NCI-H2227 (cell line): ENCODE measurements around the gene JPH4.

ENCODE experiments used
- DNase-seq: peaks from one replicate; lab custom pipeline; 2025; ENCODE audit not compliant: unreplicated experiment; lab: John Stamatoyannopoulos, UW

JPH4 gene

DNA sequence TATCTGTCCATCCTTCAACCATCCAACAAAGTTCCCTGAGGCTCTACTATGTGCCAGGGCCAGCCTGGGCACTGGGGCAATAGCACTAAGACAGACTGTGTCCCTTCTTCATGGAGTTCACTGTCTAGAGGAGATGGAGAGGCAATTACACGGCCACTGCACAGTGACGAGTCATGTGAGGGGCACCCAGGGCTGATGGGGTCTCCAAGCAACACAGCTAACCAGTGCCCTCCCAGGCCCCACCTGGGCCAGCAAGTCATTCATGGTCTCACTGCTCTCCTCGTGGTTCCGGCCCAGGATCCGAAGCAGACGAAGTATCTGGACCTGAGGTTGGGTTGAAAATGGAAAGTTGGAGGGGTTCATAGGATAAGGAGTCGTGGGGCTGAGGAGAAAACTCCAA is 13.7 kb downstream of the JPH4 start:
- no peak for DNase-seq

DNA sequence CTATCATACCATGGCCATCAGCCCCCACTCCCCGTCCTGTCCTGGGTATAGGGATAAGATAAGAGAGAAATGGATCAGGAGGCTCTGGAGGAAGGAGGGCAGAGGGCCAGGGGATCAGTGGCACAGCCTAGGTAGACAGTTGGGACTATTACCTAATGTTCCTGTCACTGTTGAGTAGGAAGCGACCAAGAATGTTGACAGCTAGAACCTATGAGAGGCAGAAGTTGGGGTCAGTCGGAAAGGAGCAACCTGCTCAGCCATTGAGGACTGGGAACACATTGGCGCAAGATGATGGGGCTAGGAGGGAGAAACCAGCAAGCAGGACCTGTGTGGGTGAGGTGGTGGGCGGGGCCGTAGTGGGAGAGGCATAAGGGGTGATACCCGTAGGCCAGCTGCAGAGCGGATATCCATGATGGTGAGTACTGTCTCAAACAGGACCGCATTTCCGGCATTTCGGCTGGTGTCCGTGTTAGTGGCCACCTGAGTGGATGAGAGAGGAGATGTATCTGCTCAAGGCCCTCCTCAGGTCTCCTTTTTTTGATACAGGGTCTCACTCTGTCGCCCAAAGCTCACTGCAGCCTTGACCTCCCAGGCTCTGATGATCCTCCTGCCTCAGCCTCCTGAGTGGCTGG is 14.3 kb downstream of the JPH4 start:
- no peak for DNase-seq

DNA sequence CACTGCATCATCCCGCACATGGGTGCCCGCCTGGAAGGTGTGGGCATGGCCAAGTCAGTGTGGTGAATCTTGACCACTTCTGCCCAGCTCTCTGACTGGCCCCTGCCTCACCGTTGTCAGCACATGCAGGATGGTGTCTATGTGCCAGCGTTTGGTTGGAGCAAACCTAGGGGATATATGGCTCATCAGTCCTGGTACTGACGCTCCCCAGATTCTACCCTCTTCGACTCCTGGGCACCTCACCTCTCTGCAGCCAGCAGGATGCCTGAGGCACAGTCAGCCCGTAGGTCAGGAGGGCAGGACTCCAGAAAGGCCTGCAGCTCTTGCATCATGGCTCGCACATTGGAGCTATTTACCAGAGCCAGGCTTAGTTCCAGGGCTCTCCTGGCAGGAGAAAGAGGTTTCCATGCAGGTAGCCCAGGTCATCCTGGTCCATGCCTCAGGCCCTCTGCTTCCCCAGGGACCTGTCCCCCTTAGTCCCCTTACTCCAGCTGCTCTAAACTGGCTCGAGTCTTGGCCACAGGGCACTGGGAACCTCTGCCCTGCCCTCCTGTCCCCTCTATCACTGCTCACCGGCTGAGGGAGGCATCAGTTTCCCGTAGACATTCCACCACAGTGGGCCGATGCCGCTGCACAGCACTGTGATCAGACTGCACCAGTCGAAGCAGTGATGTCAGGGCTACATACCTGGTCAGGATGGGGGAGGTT is 15.0 kb downstream of the JPH4 start:
- DNase-seq: no peak

DNA sequence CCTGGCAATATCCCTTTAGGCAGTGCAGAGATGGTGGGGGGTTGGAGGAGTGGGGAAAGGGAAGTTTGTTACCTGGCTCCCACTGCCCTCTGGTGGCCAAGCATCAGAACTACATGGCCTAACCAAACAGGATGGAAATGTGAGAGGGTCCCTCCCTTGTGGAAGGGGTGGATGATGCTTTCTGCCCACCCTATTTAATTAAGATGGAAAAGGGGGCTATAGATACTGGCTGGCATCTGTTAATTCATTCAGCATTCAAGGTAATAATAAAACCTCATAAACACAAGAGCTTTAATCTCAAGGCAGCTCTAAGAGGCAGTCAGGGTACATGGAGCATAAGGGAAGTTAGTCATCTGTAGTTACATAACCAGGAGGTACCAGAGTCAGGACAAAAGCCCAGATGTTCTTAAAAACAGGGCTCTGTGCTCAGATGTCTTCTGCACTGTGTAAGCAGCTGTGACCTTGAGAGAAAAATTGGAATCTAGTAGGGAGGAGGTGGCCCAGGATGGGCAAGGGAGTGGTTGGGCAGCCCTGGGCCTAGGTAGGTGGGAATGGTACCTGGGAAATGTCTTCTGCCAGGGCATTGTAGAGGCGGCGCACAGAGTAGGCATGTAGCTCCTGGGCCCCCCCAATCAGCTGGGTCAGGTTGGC is 15.6 kb downstream of the JPH4 start:
- peak; percentile 79 for DNase-seq

DNA sequence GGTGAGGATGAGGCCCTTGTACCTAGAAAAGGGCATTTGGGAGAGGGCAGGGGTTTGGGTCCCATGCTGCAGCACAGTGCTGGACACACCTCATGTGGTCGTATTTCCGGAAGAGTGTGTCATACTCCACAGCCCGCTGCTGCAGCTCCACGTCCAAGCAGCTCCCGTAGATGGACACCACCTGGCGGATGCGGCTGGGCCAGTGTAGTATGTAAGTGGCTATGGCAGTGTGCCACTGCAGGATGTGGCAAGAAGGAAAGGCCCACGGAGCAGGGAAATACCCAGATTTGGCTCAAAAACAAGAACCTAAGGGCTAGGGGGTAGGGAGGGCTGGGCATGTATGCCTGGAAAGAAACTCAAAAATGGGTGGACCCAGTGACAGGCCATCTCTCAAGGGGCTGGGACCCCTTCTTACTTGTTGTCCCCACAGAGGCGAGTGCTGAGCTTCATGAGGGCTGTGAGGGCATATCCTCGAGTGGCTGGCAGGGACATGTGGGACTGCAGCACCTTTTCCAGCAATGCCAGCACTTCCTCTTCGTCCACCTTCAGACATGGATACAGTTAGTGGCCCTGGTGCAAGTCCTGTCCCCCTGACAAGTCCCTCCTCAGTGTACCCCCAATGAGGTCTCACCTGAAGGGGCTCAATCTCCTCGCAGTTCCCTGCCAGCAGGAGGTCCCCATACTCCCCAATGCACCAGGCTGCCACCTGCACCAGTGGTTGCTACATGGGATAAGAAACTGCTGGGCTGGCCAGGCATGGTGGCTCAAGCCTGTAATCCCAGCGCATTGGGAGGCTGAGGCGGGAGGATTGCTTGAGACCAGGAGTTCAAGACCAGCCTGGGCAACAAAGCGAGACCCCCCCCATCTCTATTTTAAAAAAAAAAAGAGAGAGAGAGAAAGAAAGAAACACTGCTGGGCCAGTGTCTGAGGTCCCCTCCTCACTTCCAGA is 16.4 kb downstream of the JPH4 start:
- DNase-seq: no peak

DNA sequence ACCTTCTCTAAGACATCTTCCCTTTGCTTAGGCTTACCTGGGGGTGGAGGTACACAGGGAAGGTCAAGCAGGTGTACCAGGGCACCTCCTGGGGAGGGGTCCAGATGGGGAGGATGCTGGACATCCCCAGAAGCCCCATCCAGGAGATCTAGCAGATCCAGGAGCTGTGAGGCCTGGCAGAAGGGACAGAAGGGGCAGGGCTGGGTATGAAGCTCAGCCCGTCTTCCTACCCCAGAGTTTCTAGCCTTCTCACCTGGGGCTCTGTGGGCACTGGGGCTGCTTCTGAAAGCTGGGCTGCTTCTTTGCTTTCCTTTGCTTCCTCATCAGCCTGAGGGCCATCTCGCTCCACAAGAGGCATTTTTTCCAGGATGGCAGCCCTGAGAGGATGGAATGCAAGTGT is 17.3 kb downstream of the JPH4 start:
- DNase-seq: no peak

DNA sequence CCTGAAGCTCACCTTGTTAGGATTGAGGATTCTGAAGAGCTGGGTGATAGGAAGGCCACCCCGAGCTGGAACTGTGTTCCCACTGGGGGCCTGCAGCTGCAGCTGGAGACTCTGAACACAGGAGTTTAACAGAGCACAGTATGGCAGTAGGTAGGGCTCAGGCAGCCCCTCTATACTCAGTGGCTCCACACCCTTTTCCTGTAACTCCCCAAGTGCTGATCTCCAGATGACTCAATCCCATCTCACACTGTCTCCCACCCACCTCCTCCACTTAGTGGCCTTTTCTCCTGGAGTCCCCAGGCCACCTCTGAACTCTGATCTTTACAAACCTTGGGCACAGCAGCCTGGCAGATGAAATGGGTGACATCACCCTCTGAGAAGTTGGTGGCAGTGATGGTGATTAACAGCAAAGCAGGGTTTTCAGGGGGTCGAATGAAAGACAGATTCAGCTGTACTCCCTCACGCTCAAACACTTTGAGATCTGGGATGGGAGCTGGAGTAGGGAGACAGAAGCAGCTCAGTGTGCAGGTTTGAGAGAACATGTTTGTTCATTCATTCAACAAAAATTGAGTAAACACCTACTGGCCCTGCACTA is 18.6 kb downstream of the JPH4 start:
- no peak for DNase-seq

DNA sequence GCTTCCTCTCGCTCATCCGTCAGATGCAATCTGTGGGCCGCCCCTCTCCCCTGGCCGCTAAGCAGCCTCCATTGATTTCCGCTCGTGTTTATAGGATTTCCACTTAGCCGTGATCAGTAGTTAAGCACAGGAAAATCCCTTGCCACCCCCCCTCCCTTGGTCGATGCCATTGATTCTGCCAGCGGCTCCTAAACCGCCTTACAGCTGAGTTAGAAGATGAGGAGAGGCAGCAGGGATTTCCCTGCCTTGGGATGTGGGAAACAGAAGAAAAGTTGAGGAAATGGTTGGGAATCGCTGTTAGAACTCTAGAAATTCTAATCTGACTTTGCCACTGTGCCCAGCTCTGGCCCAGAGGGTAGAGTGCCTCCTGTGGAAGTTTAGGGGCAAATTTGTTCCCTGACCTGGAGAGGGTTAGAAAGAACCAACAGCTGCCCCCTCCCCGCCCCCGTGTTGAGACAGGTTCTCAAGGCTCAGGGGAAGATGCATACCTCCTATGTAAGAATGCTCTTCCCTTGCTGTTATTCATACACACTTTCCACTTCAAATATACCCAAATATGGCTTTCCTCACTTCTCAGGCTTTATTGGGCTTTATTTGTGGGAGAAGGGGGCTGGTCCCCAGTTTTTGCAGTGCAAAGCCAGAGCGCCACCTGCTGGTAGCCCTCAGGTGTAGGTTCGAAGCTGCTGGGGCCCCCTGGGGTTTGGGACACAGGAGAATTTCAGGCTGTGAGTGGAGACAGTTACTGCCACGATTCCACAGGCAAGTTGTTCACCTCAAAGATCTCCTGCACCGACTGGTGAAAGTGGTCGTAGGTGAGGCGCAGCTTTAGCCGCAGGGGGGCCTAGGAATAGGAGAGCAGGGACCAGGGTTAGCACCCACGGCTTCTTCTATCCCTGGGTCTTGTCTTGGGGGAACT is 19.3 kb downstream of the JPH4 start:
- peak; percentile 76 for DNase-seq

DNA sequence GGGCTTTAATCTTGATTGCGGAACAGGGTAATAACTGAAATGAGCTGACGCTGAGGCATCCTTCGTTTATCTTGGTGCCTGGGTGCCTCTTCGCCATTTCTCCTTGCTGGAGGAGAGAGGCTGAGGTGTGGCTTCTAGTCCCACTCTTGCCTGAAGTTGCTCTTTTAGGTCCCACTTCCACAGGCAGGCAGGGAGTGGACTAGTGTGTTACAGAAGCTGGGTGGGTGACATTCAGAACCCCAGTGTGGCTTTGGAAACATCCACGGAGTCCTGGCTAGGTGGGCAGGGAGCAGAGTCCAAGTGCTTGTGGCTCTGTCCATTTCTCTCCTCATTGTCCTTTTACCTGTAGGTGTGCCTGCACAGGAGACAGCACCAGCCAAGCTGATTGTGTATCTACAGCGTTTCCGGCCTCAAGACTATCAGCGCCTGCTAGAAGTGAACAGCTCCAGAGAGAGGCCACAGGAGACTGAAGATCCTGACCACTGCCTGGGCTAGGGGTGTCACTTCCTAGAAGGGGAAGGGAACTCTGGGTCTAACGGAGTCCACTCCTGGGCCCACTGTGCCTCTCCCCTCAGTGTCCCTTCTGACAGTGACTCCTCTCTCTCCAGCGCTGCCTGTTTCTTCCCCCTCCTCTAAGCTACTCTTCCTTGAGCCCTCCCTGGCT is 20.1 kb downstream of the JPH4 start:
- DNase-seq: no peak

DNA sequence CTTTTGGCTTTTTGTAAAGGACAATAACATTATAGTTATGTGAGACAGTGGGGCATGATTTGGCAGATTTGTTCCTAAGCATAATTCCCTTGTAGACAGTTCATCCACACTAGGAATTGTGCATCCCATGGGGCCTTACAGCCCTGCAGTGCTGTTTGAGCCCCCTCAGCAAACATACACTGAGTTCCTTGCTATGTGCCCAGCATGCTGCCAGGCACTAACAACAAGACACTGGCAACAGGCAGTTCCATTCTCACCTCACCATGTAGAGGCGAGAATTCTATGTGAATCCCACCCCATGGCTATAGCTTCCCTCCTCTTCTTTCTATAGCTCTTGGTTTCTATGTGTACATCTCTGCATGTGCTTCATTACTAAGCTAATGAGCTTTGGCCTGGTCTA is 20.6 kb downstream of the JPH4 start:
- no peak for DNase-seq

DNA sequence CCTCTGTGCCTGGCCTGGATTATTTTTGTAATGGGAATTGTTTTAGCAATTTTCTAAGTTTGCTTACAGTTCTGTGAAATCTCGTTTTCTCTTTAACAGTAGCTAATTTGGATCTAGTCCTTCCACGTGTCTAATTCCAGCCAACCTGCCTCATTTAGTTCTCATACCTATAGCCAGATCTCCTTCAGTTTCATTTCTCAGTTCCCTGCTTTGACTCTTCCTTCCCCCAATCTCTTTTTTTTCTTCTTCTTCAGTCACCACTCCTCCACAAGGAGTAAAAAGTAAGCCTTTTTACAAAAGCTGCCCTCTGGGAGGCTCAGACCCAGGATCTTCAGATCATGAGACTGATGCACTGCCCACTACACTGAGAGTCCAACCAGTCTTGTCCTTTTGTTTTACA is 21.1 kb downstream of the JPH4 start:
- DNase-seq: no peak

DNA sequence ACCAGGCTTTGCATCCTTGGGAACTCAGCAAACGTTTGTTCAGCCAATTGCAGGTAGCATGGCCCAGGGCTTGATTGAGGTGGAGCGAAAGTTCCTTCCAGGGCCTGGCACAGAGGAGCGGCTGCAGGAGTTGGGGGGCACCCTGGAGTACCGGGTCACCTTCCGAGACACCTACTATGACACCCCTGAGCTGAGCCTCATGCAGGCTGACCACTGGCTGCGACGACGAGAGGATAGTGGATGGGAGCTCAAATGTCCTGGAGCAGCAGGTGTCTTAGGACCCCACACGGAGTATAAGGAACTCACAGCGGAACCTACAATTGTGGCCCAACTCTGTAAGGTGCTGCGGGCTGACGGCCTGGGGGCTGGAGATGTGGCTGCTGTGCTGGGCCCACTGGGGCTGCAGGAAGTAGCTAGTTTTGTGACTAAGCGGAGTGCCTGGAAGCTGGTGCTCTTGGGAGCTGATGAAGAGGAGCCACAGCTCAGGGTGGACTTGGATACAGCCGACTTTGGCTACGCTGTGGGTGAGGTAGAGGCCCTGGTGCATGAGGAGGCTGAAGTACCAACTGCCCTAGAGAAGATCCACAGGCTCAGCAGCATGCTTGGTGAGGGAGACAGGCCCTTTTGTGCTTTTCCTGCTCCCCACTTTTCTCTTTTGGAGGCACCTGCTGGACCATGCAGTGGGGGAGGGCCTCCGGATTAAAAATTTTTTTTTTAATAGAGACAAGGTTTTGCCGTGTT is 21.7 kb downstream of the JPH4 start:
- no peak for DNase-seq

DNA sequence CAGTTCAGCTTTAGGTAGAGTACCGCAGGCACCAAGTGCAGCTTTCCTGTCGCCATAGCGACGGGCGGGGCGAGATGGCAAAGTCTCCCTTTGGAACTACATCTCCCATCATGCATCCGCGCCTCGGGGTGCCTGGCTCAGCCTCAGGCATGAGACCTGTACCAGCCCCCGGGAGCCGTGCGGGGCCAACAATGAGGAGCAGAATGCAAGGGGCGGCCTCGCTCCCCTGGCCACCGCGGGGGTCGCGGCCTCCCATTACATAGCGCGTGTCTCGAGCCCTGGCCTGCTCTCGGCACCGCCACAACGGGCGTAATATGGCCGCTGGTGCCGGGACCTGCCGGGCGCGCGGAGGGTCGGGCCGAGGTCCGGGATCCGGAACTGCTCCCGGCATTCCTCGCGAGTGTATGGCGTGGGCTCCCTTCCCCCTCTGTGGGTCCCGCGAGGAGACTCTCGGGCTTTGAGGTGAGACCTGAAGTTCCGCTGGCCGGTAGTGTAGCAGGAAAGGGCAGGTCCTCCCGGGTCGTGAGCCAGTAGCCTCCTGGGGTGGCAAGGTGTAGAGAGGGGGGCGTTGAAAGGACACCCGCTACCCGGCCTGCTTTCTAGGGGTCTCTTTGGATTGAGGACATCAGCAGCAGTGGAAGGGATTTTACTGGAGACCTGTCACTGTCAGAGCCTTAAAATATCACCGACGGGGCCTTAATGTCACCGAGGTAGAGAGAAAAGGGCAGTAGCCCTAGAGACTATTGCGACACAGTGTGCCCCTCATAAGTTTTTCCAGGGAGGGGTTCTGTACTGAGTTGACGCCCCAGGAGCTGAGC is 22.5 kb downstream of the JPH4 start, which contains the start of gene THTPA:
TSS of gene THTPA (plus strand) at position 390 of the 818 bp plus-strand sequence. CDS start 487 bp downstream, outside the sequence.
- DNase-seq: peak; percentile 93

DNA sequence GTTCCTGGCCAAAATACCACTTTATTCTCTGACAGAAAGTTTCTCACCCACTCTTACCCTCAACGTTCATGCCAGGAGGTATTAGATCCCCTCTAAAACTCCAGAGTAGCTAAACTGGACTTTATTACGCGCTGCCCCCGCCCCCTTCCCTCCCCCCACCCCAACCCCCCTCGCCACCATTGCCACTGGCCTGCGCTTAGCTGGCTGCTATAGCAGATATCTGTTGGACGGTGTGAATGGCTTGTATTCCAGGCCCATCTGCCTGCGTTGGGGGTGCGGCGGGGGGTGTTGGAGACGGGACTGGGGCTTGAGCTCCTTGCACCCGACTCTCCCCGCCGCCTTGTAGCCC is 23.1 kb downstream of the JPH4 start:
- DNase-seq: no peak

DNA sequence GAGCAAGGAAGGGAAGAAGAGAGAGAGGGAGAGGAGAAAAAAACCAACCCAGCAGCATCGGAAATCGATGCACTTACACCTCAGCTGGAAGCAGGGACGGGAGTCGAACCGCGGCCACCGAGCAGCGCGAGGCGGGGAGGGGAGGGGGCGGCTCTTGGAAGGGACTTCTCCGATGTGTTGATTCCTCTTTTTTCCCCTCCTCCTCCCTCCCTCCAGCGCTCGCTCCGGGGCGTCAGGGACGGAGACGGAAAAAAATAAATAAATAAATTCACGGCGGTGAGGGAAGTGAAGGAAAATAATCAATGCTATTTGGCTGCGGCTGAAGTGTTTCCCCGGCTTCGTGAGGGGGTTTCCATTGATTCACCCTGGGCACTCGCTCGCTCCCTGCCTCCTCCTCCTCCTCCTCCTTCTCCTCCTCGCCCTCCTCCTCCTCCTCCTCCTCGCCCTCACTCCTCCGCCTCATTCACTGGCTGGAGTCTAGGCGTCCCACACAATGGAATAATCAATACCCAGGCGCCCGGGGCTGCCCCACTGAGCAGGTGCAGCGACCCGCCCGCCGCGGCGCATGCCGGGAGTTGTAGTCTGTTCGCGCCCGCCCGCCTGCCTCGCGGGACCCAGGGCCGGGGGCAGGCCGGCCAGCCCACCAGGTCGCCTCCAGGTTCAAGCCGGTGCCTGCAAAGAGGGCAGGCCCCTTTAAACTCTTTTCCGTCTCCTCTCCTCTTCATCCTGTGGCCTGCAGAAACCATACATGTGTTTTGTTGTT is 27.1 kb downstream of the JPH4 start, which contains the start of gene ZFHX2:
TSS of gene ZFHX2 (minus strand) at position 500 of the 763 bp plus-strand sequence. CDS start 16,440 bp downstream, outside the sequence.
- DNase-seq: peak; percentile 90

DNA sequence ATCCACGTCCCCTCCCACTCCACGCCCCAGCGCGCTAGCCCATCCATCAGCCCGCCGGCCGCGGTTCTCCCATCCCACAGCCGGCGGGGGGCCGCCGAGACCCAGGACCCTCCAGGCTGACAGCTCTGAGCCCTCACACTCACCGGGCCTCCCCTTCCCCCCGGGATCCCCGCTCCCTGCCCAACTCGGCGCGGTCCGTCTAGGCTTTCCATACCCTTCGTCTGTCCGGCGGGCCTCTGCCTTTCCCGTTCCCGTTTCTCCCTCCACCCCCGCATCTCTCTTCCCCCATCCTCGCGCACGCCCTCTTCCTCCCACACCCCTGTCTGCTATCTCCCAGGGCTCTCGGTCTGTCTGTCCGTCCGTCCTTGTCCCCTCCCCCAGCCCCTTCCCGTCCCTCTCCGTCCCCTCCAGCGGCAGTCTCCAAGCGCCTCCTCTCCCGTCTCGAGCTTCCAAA is 27.8 kb downstream of the JPH4 start:
- DNase-seq: no peak
